Progenitor cell of endocrine pancreas (in vitro differentiated cells): ENCODE results near the gene FOXJ2. TPM values are rescaled to one million over a fixed set of nuclear protein-coding genes. Genes with fewer than 3 reads are reported as not detected.

Experiments used
- DNase-seq: peaks from one replicate; pipeline ENCODE4 v3.0.0; 2021; ENCODE audit warnings: low spot score; ENCODE audit not compliant: unreplicated experiment
- H3K27ac Mint-ChIP-seq: 2 replicates; pipeline ENCODE4 v1.8.0; 2021; ENCODE audit warnings: mild to moderate bottlenecking, moderate library complexity, mixed read lengths
- H3K27me3 Mint-ChIP-seq: 2 replicates; pipeline ENCODE4 v1.8.0; 2021; ENCODE audit warnings: mixed read lengths
- H3K36me3 Mint-ChIP-seq: 2 replicates; pipeline ENCODE4 v1.8.0; 2022; ENCODE audit warnings: mixed read lengths; ENCODE audit not compliant: insufficient read depth
- H3K4me1 Mint-ChIP-seq: 2 replicates; pipeline ENCODE4 v1.8.0; 2021; ENCODE audit warnings: low read depth, mixed read lengths
- H3K4me3 Mint-ChIP-seq: 2 replicates; pipeline ENCODE4 v1.8.0; 2021; ENCODE audit warnings: low read depth, mild to moderate bottlenecking, moderate library complexity, mixed read lengths
- H3K9me3 Mint-ChIP-seq: 2 replicates; pipeline ENCODE4 v1.8.0; 2021; ENCODE audit warnings: low read depth, mixed read lengths
- total RNA-seq: library from RNA; stranded (reverse); gene quantifications from 2 replicates; pipeline ENCODE4 v1.2.1, GENCODE V29; 2021
- TF ChIP-seq, protein P1 (sequence below): fragments of 200-600 bp; sonication (generic); IDR thresholded peaks from one replicate; pipeline ENCODE4 v1.5.0; 2021; ENCODE audit warnings: antibody characterized with exemption, mild to moderate bottlenecking; ENCODE audit not compliant: unreplicated experiment

Gene FOXJ2
- total RNA-seq, 1 donor from 2014 or later: 20.8 TPM

- Mint-ChIP-seq H3K9me3 (no peaks in the 10 kb centered on the region), H3K4me1 (peaks cover 29% of the 10 kb centered on the region), H3K4me3 (peak overlapping the region; percentile 0), H3K27me3 (no peaks in the 10 kb centered on the region), H3K36me3 (peaks cover 14% of the 10 kb centered on the region), H3K27ac (no peak overlapping the region)
- TF ChIP-seq, protein P1, sequence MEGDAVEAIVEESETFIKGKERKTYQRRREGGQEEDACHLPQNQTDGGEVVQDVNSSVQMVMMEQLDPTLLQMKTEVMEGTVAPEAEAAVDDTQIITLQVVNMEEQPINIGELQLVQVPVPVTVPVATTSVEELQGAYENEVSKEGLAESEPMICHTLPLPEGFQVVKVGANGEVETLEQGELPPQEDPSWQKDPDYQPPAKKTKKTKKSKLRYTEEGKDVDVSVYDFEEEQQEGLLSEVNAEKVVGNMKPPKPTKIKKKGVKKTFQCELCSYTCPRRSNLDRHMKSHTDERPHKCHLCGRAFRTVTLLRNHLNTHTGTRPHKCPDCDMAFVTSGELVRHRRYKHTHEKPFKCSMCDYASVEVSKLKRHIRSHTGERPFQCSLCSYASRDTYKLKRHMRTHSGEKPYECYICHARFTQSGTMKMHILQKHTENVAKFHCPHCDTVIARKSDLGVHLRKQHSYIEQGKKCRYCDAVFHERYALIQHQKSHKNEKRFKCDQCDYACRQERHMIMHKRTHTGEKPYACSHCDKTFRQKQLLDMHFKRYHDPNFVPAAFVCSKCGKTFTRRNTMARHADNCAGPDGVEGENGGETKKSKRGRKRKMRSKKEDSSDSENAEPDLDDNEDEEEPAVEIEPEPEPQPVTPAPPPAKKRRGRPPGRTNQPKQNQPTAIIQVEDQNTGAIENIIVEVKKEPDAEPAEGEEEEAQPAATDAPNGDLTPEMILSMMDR: no peak
- DNase-seq: no peak
Measured at GRCh38 chr12:8038659-8039114, 6.2 kb downstream of the FOXJ2 start.

DNA sequence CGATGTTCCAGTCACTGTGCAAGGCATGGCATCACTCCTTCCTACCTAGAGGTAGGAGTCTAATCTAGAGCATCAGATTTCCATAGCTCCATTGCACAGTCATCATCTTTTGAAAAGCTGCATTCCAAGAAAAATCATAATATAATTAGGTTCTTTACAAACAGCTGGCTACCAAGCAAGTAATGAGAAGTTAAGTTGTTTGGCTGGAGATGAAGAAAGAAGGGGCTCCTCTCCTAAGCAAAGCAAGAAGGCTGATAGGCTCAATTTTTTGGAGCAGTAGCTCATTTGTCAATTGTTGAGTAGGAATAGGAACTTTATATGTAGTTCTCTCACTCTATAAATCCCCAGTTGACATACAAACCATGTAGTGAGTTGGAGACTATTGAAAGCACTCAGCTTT, 8.3 kb downstream of the FOXJ2 start:
- peaks cover 15% of the 10 kb centered on the region for H3K4me1 Mint-ChIP-seq
- H3K4me3 Mint-ChIP-seq: no peak overlapping the region
- no peak for DNase-seq
- TF ChIP-seq, protein P1: no peak
- H3K27me3 Mint-ChIP-seq: no peaks in the 10 kb centered on the region
- peaks cover 24% of the 10 kb centered on the region for H3K36me3 Mint-ChIP-seq
- no peaks in the 10 kb centered on the region for H3K9me3 Mint-ChIP-seq
- no peak overlapping the region for H3K27ac Mint-ChIP-seq

- peak; percentile 77 for DNase-seq
- Mint-ChIP-seq H3K27ac (peak overlapping the region; percentile 19), H3K27me3 (no peaks in the 10 kb centered on the region), H3K4me1 (no peaks in the 10 kb centered on the region), H3K4me3 (no peak overlapping the region), H3K36me3 (peaks cover 42% of the 10 kb centered on the region), H3K9me3 (no peaks in the 10 kb centered on the region)
- TF ChIP-seq, protein P1: peak; percentile 97
Measured at GRCh38 chr12:8045952-8046944, 13.7 kb downstream of the FOXJ2 start.

- Mint-ChIP-seq H3K36me3 (peaks cover 40% of the 10 kb centered on the region), H3K4me3 (no peak overlapping the region), H3K9me3 (no peaks in the 10 kb centered on the region), H3K27me3 (no peaks in the 10 kb centered on the region), H3K4me1 (no peaks in the 10 kb centered on the region), H3K27ac (no peak overlapping the region)
- no peak for DNase-seq
- TF ChIP-seq, protein P1: no peak
Measured at GRCh38 chr12:8047842-8048241, 15.3 kb downstream of the FOXJ2 start.

DNA sequence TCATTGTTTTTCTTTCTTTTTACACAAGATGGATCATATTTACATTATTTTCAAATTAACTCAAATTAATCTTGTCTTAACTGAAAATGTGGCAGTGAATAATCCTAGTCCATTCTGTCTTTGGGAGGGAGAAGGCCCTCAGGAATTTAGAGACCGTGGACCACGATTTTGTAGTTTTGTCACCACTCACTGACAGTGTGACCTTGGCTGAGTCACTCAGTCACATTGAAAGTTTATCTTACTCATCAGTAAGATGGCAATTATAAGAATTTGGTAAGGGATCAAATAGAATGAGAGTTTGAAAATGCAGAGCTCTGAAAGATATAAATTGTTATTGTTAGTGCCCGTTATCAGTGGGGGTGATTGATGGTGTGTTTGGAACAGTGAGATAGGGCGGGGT, 16.4 kb downstream of the FOXJ2 start:
- H3K27me3 Mint-ChIP-seq: no peaks in the 10 kb centered on the region
- no peaks in the 10 kb centered on the region for H3K9me3 Mint-ChIP-seq
- H3K4me3 Mint-ChIP-seq: no peak overlapping the region
- H3K27ac Mint-ChIP-seq: no peak overlapping the region
- peaks cover 38% of the 10 kb centered on the region for H3K36me3 Mint-ChIP-seq
- DNase-seq: no peak
- TF ChIP-seq, protein P1: no peak
- H3K4me1 Mint-ChIP-seq: no peaks in the 10 kb centered on the region
